ENCODE data around the gene MAP3K19. TPM values are rescaled to one million over a fixed set of nuclear protein-coding genes. Genes with fewer than 3 reads are reported as not detected.

MAP3K19 gene
- total and polyA plus RNA-seq, 2 experiments from 2014 or later = not detected

DNA sequence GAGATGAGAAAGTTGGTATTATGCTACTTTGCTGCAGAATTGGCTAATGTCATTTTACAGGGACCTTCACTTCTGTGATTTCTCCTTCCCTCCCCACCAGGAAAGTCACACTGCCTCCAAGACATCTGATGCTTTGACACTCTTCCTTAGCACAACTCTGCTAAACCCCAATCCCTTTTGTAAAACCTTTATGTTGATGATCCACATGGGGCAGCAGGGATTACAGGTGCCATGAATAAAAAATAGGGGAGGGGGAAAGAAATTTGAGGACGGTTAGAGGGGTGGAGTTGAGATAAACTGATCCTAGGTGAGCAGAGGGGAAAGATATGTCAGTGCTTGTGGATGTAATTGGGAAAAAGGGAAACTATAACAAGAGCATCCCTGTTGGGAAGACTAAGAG is 102.3 kb downstream of the MAP3K19 start:
- no peaks in the 10 kb centered on the region; the same call in none of the 2 replicates for H4K20me1 ChIP-seq (replicated peaks; ENCODE audit: insufficient read depth)
- TF ChIP-seq POLR2AphosphoS5 (IDR thresholded peaks at IDR 0.05; ENCODE audit: low read depth) (no peak), ZNF331 (CRISPR knock-in tag; IDR thresholded peaks at IDR 0.05; ENCODE audit: low read depth) (no peak), ZNF114 (CRISPR knock-in tag; IDR thresholded peaks at IDR 0.05) (no peak), CTCF (conservative IDR thresholded peaks at IDR 0.05; ENCODE audit: low read depth in 2 of 2) (no peak), ZNF462 (CRISPR knock-in tag; IDR thresholded peaks at IDR 0.05) (no peak), STAT1 (IDR thresholded peaks at IDR 0.05; ENCODE audit: unreplicated experiment) (no peak), NANOG (IDR thresholded peaks at IDR 0.05; ENCODE audit: borderline replicate concordance) (no peak), EZH2 (IDR thresholded peaks at IDR 0.05; ENCODE audit: low read depth, unreplicated experiment) (no peak), EZH2phosphoT487 (IDR thresholded peaks at IDR 0.05; ENCODE audit: unreplicated experiment) (no peak), JUNB (IDR thresholded peaks at IDR 0.05; ENCODE audit: unreplicated experiment) (no peak), CREB1 (CRISPR knock-in tag; IDR thresholded peaks at IDR 0.05; ENCODE audit: low read depth) (no peak)
- TF ChIP-seq, protein P1, sequence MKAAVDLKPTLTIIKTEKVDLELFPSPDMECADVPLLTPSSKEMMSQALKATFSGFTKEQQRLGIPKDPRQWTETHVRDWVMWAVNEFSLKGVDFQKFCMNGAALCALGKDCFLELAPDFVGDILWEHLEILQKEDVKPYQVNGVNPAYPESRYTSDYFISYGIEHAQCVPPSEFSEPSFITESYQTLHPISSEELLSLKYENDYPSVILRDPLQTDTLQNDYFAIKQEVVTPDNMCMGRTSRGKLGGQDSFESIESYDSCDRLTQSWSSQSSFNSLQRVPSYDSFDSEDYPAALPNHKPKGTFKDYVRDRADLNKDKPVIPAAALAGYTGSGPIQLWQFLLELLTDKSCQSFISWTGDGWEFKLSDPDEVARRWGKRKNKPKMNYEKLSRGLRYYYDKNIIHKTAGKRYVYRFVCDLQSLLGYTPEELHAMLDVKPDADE (IDR thresholded peaks at IDR 0.05) = no peak
- TF ChIP-seq, protein P2, sequence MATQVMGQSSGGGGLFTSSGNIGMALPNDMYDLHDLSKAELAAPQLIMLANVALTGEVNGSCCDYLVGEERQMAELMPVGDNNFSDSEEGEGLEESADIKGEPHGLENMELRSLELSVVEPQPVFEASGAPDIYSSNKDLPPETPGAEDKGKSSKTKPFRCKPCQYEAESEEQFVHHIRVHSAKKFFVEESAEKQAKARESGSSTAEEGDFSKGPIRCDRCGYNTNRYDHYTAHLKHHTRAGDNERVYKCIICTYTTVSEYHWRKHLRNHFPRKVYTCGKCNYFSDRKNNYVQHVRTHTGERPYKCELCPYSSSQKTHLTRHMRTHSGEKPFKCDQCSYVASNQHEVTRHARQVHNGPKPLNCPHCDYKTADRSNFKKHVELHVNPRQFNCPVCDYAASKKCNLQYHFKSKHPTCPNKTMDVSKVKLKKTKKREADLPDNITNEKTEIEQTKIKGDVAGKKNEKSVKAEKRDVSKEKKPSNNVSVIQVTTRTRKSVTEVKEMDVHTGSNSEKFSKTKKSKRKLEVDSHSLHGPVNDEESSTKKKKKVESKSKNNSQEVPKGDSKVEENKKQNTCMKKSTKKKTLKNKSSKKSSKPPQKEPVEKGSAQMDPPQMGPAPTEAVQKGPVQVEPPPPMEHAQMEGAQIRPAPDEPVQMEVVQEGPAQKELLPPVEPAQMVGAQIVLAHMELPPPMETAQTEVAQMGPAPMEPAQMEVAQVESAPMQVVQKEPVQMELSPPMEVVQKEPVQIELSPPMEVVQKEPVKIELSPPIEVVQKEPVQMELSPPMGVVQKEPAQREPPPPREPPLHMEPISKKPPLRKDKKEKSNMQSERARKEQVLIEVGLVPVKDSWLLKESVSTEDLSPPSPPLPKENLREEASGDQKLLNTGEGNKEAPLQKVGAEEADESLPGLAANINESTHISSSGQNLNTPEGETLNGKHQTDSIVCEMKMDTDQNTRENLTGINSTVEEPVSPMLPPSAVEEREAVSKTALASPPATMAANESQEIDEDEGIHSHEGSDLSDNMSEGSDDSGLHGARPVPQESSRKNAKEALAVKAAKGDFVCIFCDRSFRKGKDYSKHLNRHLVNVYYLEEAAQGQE (IDR thresholded peaks at IDR 0.05; ENCODE audit: unreplicated experiment) = no peak
- Mint-ChIP-seq H3K27me3 (ENCODE audit: insufficient read depth, low read depth, poor library complexity) (no peaks in the 10 kb centered on the region), H3K4me1 (peaks cover 16% of the 10 kb centered on the region; the same call in 2 of the 3 replicates), H3K9me3 (no peaks in the 10 kb centered on the region), H3K4me3 (no peak overlapping the region), H3K27ac (0 out of 2 replicates have a peak overlapping the region, but pooled peaks have one; percentile 0), H3K36me3 (ENCODE audit: low read depth) (peaks cover 58% of the 10 kb centered on the region)
- ATAC-seq = peak; percentile 66
- H2AFZ ChIP-seq = no peak overlapping the region
- H3K36me3 ChIP-seq (ENCODE audit: insufficient read depth) = peaks cover 28% of the 10 kb centered on the region; the same call in 1 of the 2 replicates
- no peak overlapping the region for H3K27ac ChIP-seq (ENCODE audit: low read depth)
- no peaks in the 10 kb centered on the region for H3K27me3 ChIP-seq (ENCODE audit: insufficient read depth)
- H3K9me2 ChIP-seq (ENCODE audit: insufficient read depth) = no peaks in the 10 kb centered on the region
- H3K4me1 ChIP-seq (ENCODE audit: insufficient read depth) = no peaks in the 10 kb centered on the region
- H3K79me2 ChIP-seq (replicated peaks; ENCODE audit: insufficient read depth) = peaks cover 44% of the 10 kb centered on the region
- peak; percentile 24 for DNase-seq (ENCODE audit: low spot score)
- H3K4me3 ChIP-seq = no peak overlapping the region
- H3K4me2 ChIP-seq = no peak overlapping the region
- no peaks in the 10 kb centered on the region for H3F3A ChIP-seq (replicated peaks; ENCODE audit: low read depth)

All from GM23338 (cell line).